HG02678 (cell line): ENCODE data around the gene ZNF451.
"Not testable (repeated sequence)": the region's sequence is repeated elsewhere in the genome, so short reads cannot be mapped to it uniquely, and the experiment has no call there.

ENCODE experiments used
- ATAC-seq: cut with Tn5 transposase; IDR thresholded peaks from one replicate; pipeline ENCODE4 v1.9.1; 2021; ENCODE audit warnings: mild to moderate bottlenecking, moderate library complexity; ENCODE audit not compliant: unreplicated experiment

ZNF451 gene

GRCh38 chr6:57089687-57090457 lies at the start of gene ZNF451:
Gene ZNF451 (plus strand): TSS chr6:57090188. CDS start chr6:57090254, 66 bp downstream.
- ATAC-seq, result peak; percentile 91

- ATAC-seq, result not testable (repeated sequence)
Observed at GRCh38 chr6:57044061-57044460, 45.9 kb upstream of the ZNF451 start.

GRCh38 chr6:57044568-57044967 lies 45.4 kb upstream of the ZNF451 start:
- no peak for ATAC-seq

- ATAC-seq, result peak; percentile 97
Observed at GRCh38 chr6:57046332-57047256, 43.4 kb upstream of the ZNF451 start, which contains the start of gene KIAA1586. Gene KIAA1586 (plus strand): TSS chr6:57046693. CDS start chr6:57046756, 63 bp downstream.

- ATAC-seq, result peak; percentile 20
Observed at GRCh38 chr6:57047257-57047585, 42.8 kb upstream of the ZNF451 start.

DNA sequence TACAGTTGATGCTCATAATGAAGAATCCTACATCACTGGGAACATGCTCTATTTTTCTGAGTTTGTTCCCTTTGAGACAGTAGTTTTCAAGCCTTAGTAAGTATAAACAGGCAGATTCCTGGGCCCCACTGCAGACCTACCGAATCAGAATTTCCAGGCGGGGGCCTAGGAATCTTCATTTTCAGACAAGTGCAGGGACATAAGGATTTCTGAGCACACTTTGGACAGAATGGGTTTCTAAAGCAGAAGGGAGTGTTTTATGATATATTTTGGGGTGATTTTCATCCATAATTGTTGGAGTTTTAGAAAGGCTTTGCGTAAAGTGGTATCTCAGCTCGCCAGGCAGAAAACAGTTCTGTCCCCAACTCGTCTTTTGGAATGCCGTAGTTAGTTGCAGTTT lies 42.1 kb upstream of the ZNF451 start:
- not testable (repeated sequence) for ATAC-seq

DNA sequence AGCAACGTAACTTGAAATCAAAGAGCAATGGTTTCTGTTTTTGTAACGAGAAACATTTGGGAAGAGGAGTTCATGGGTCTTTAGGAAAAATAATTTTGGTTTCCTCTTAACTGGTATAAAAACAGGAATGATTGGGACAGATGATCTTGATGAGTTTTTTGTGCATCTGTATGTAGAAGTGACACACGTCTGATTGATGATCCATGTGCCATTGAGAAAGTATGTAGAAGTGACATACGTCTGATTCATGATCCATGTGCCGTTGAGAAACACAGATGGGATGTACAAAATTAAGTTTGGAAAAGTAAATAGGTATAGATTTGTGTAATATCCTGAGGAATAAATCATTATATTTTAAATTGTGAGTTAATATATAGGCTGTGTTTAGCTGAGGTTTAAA lies 41.4 kb upstream of the ZNF451 start:
- ATAC-seq, result no peak

DNA sequence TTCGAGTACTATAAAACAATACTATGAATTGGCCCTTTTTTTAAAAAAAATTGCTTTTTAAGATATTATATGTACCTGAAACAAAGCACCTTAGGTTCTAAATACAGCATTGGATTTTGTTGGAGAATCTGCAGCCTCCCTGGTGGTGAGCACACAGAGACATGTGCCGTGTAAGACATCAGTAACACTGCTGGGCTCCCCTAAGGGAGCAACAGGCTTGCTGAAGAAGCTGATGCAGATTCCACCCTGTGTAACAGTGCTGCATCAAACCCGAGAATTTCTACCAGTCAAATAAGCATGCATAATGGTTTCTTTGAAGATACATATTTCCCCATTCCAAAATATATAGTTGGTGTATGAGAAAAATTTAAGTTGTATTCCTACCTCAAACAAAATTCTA lies 26.1 kb upstream of the ZNF451 start:
- no peak for ATAC-seq

DNA sequence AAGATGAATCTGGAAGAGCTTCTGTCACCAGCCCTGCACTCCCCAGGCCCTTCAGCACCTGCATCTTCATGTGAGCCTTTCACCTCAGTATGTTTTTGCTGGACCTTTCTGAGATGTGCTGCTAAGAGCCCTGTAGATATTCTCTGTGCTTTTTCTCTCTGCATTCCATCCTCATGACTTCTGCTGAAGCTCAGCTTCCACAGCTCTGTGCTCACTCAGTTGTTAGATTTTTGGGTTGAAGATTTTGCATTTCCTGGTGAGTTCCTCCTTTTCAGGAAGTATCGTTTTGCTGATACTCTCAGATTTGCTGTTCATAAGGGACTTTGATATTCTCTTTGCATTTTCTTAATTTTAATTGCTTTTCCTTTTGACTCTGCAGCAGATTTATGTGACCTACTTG lies 25.2 kb upstream of the ZNF451 start:
- ATAC-seq, result no peak

DNA sequence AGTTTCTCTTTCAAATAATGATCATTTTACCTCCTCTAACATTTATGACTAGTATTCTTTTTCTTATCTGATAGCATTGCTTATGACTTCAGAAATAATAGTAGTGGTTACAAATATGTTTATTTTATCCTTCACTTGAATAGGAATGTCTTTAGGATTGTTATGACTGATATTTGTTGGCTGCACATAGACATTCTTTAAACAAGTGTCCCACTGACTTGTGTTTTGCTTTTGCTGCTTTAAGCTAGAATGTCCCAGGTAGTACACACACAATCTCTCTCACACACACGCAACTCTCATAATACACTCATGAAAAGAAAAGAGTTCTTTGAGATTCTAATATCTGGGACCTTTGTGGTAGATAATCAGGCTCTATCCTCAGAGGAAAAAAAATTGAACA lies 21.9 kb upstream of the ZNF451 start:
- ATAC-seq, result no peak

DNA sequence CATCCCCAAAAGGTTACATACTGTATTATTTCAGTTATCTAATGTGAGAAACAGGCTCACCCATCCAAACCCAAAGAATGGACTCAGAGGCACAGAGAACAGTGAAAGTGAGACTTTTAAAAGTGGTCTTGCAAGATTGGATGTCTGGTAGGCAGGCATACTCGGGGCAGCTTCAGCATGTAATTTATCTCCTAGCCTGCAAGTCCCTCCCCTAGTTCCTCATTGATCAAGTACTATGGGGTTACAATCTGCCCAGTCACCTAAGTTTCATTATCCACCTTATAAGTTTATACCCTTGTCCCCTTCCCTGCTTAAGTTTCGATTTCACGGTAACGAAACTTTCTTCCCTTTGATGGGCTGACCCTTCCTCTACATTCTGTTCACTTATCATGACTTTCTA lies 20.8 kb upstream of the ZNF451 start:
- no peak for ATAC-seq

GRCh38 chr6:57069920-57070331 lies 20.1 kb upstream of the ZNF451 start:
- no peak for ATAC-seq

GRCh38 chr6:57072108-57072507 lies 17.9 kb upstream of the ZNF451 start:
- no peak for ATAC-seq

- ATAC-seq, result no peak
Observed at GRCh38 chr6:57074383-57074782, 15.6 kb upstream of the ZNF451 start.

GRCh38 chr6:57075092-57075491 lies 14.9 kb upstream of the ZNF451 start:
- ATAC-seq, result no peak

DNA sequence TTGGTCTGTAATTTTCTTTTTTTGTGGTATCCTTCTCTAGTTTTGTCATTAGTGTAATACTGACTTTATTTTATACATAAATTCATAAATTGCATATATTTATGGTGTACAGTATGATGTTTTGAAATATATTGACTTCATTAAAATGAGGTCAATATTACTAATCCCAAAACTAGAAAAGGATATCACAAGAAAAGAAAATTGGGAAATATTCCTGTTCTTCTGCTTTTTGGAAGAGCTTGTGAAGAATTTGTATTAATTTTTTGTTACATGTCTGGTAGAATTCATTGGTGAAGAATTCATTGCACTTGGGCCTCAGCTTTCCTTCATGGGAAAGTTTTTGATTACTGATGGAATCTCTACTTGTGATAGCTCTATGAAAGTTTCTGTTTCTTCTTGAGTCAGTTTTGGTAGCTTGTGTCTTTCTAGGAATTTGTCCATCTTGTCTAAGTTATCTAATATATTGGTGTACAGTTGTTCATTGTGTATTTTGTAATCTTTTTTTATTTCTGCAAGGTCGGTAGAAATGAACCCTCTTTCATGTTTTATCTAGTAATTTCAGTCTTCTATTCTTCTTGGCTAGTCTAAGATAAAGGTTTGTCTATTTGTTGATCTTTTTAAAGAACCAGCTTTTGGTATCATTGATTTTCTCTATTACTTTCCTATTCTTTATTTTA lies 11.3 kb upstream of the ZNF451 start:
- ATAC-seq, result no peak

GRCh38 chr6:57085471-57085870 lies 4.5 kb upstream of the ZNF451 start:
- no peak for ATAC-seq

- ATAC-seq, result no peak
Observed at GRCh38 chr6:57086843-57087242, 3.1 kb upstream of the ZNF451 start.

GRCh38 chr6:57087916-57088315 lies 2.1 kb upstream of the ZNF451 start:
- ATAC-seq, result no peak

- ATAC-seq, result no peak
Observed at GRCh38 chr6:57089265-57089664, 723 bp upstream of the ZNF451 start.

- peak; percentile 13 for ATAC-seq
Observed at GRCh38 chr6:57090458-57091067, 575 bp downstream of the ZNF451 start.
